GM23338 (cell line): ENCODE data around the gene OARD1. TPM values are rescaled to one million over a fixed set of nuclear protein-coding genes. Genes with fewer than 3 reads are reported as not detected.

Experiments used
- ATAC-seq: fragments of 200-7000 bp; cut with Tn5 transposase; 3 replicates; pipeline ENCODE4 v1.9.1; 2020
- DNase-seq: peaks from one replicate; pipeline ENCODE4 v3.0.0-alpha.2; 2015; ENCODE audit warnings: low spot score
- H2AFZ ChIP-seq: fragments of 200-600 bp; sonication (generic); 2 replicates; pipeline ENCODE4 v1.8.0; 2016; ENCODE audit warnings: antibody characterized with exemption, mild to moderate bottlenecking, moderate library complexity
- H3F3A ChIP-seq: fragments of 200-600 bp; sonication (generic); replicated peaks from 2 replicates; pipeline ENCODE4 v1.8.0; 2017; ENCODE audit warnings: antibody characterized with exemption, mixed run types, low read depth
- H3K27ac ChIP-seq: fragments of 200-600 bp; sonication (generic); 2 replicates; pipeline ENCODE4 v1.6.1; 2016; ENCODE audit warnings: low read depth
- H3K27me3 ChIP-seq: fragments of 200-600 bp; sonication (generic); 2 replicates; pipeline ENCODE4 v1.8.0; 2016; ENCODE audit warnings: mild to moderate bottlenecking, mixed run types, moderate library complexity; ENCODE audit not compliant: insufficient read depth
- H3K36me3 ChIP-seq: fragments of 200-600 bp; sonication (generic); 2 replicates; pipeline ENCODE4 v1.8.0; 2016; ENCODE audit warnings: mild to moderate bottlenecking; ENCODE audit not compliant: insufficient read depth
- H3K4me1 ChIP-seq: fragments of 200-600 bp; sonication (generic); 2 replicates; pipeline ENCODE4 v1.8.0; 2016; ENCODE audit warnings: mild to moderate bottlenecking, moderate library complexity; ENCODE audit not compliant: insufficient read depth
- H3K4me2 ChIP-seq: fragments of 200-600 bp; sonication (generic); 2 replicates; pipeline ENCODE4 v1.7.1; 2017; ENCODE audit warnings: mixed run types
- H3K4me3 ChIP-seq: fragments of 200-600 bp; sonication (generic); 2 replicates; pipeline ENCODE4 v1.6.1; 2016; ENCODE audit warnings: mixed run types
- H3K79me2 ChIP-seq: fragments of 200-600 bp; sonication (generic); replicated peaks from 2 replicates; pipeline ENCODE4 v1.8.0; 2017; ENCODE audit warnings: mild to moderate bottlenecking; ENCODE audit not compliant: insufficient read depth
- H3K9me2 ChIP-seq: fragments of 200-600 bp; sonication (generic); 2 replicates; pipeline ENCODE4 v1.8.0; 2017; ENCODE audit not compliant: insufficient read depth
- H4K20me1 ChIP-seq: fragments of 200-600 bp; sonication (generic); replicated peaks from 2 replicates; pipeline ENCODE4 v1.8.0; 2017; ENCODE audit warnings: mild to moderate bottlenecking; ENCODE audit not compliant: insufficient read depth
- H3K27ac Mint-ChIP-seq: 2 replicates; pipeline ENCODE4 v1.8.0; 2020; ENCODE audit warnings: inconsistent platforms, mild to moderate bottlenecking, moderate library complexity, mixed read lengths
- H3K27me3 Mint-ChIP-seq: 3 replicates; pipeline ENCODE4 v1.8.0; 2022; ENCODE audit warnings: low read depth, mild to moderate bottlenecking, moderate library complexity, mixed read lengths, inconsistent platforms; ENCODE audit not compliant: insufficient read depth, poor library complexity
- H3K36me3 Mint-ChIP-seq: 3 replicates; pipeline ENCODE4 v1.8.0; 2021; ENCODE audit warnings: low read depth, mild to moderate bottlenecking, inconsistent platforms, moderate library complexity, mixed read lengths
- H3K4me1 Mint-ChIP-seq: 3 replicates; pipeline ENCODE4 v1.8.0; 2020; ENCODE audit warnings: mild to moderate bottlenecking, inconsistent platforms, mixed read lengths
- H3K4me3 Mint-ChIP-seq: 3 replicates; pipeline ENCODE4 v1.8.0; 2021; ENCODE audit warnings: moderate library complexity, mild to moderate bottlenecking, inconsistent platforms, mixed read lengths
- H3K9me3 Mint-ChIP-seq: 3 replicates; pipeline ENCODE4 v1.8.0; 2020; ENCODE audit warnings: moderate library complexity, mild to moderate bottlenecking, inconsistent platforms, mixed read lengths
- EZH2 ChIP-seq: fragments of 200-600 bp; sonication (generic); IDR thresholded peaks from one replicate; pipeline ENCODE4 v1.8.0; 2017; ENCODE audit warnings: antibody characterized with exemption, mild to moderate bottlenecking, low read depth; ENCODE audit not compliant: unreplicated experiment
- POLR2AphosphoS5 ChIP-seq: IDR thresholded peaks from 2 replicates; pipeline ENCODE4 v1.6.1; 2016; ENCODE audit warnings: antibody characterized with exemption, low read depth
- polyA plus RNA-seq: library from polyadenylated mRNA; unstranded; fragments of >200 nt; fragmentation: Nextera tagmentation; extraction: Ambion mirVana; gene quantifications from 2 replicates; pipeline ENCODE4 v1.2.1, GENCODE V29; 2016
- total RNA-seq: library from RNA; depleted of rRNA; stranded (reverse); fragments of >200 nt; shearing (Covaris generic); gene quantifications from 2 replicates; pipeline ENCODE4 v1.2.3, GENCODE V29; 2014
- TF ChIP-seq, protein P1 (sequence below): fragments of 250-450 bp; sonication (Bioruptor Pico); IDR thresholded peaks from 2 replicates; pipeline ENCODE4 v1.5.0; 2020; ENCODE audit warnings: mild to moderate bottlenecking, moderate library complexity
- TF ChIP-seq, protein P2 (sequence below), 2 experiments: fragments of 200-600 bp in 1 of 2; sonication (generic) in 1 of 2; conservative IDR thresholded peaks; 2 replicates each; pipeline versions ENCODE4 v1.5.1 to v1.6.1; 2016 to 2017; ENCODE audit warnings: antibody characterized with exemption in 2 of 2, low read depth in 2 of 2, mild to moderate bottlenecking in 2 of 2, moderate library complexity in 1 of 2

OARD1 gene
- total and polyA plus RNA-seq, 2 experiments from 2014 or later = 25.9 to 60.8 TPM

DNA sequence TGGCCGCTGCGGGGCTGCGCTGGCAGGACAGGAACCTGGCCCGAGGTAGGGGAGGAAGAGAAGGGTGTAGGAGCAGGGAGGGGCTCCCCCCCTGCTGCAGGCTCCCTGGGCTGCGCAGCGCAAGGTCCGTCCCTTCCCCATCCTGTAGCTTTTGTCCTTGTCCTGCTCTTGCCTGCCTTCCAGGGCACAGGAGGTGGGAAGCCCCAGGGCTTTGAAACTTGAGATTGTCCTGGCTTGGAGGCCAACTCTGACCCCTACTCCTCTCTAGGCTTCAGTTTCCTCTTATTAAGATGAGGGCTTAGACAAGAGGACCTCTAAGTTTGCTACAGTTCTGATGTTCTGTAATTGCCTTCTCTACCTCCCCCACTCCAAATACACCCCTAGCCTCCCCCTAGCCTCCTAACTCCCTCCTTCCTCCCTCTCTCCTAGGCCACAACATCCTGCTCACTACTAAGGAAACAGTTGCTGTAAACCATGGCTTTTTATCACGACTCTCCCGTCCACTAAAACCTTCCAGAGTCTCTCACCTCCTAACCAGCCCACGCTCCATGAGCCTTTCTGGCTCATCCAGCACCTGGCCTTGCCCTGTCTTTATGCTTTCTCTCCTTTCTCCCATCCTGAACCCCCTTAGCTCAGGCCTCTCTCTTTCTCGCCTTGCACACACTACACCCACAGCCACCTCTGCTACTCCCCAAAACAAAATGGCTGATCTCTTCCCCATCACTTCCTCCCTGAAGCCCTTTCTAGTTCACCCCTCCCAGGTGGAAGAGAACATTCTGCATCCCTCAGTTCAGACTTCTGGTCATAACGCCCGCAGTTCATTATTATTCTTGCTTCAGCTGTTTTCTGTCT is 43.4 kb downstream of the OARD1 start:
- H3K36me3 ChIP-seq = no peaks in the 10 kb centered on the region
- ATAC-seq (peak; percentile 51), DNase-seq (no peak)
- no peaks in the 10 kb centered on the region; the same call in 1 of the 2 replicates for H3K27me3 ChIP-seq
- no peaks in the 10 kb centered on the region for H3F3A ChIP-seq
- Mint-ChIP-seq H3K4me1 (peaks cover 15% of the 10 kb centered on the region), H3K27me3 (peaks cover 15% of the 10 kb centered on the region), H3K27ac (peak overlapping the region; percentile 52; the same call in 1 of the 2 replicates), H3K9me3 (no peaks in the 10 kb centered on the region), H3K36me3 (no peaks in the 10 kb centered on the region; the same call in 2 of the 3 replicates), H3K4me3 (peak overlapping the region; percentile 71)
- H3K4me1 ChIP-seq = peaks cover 19% of the 10 kb centered on the region
- TF ChIP-seq, protein P1, sequence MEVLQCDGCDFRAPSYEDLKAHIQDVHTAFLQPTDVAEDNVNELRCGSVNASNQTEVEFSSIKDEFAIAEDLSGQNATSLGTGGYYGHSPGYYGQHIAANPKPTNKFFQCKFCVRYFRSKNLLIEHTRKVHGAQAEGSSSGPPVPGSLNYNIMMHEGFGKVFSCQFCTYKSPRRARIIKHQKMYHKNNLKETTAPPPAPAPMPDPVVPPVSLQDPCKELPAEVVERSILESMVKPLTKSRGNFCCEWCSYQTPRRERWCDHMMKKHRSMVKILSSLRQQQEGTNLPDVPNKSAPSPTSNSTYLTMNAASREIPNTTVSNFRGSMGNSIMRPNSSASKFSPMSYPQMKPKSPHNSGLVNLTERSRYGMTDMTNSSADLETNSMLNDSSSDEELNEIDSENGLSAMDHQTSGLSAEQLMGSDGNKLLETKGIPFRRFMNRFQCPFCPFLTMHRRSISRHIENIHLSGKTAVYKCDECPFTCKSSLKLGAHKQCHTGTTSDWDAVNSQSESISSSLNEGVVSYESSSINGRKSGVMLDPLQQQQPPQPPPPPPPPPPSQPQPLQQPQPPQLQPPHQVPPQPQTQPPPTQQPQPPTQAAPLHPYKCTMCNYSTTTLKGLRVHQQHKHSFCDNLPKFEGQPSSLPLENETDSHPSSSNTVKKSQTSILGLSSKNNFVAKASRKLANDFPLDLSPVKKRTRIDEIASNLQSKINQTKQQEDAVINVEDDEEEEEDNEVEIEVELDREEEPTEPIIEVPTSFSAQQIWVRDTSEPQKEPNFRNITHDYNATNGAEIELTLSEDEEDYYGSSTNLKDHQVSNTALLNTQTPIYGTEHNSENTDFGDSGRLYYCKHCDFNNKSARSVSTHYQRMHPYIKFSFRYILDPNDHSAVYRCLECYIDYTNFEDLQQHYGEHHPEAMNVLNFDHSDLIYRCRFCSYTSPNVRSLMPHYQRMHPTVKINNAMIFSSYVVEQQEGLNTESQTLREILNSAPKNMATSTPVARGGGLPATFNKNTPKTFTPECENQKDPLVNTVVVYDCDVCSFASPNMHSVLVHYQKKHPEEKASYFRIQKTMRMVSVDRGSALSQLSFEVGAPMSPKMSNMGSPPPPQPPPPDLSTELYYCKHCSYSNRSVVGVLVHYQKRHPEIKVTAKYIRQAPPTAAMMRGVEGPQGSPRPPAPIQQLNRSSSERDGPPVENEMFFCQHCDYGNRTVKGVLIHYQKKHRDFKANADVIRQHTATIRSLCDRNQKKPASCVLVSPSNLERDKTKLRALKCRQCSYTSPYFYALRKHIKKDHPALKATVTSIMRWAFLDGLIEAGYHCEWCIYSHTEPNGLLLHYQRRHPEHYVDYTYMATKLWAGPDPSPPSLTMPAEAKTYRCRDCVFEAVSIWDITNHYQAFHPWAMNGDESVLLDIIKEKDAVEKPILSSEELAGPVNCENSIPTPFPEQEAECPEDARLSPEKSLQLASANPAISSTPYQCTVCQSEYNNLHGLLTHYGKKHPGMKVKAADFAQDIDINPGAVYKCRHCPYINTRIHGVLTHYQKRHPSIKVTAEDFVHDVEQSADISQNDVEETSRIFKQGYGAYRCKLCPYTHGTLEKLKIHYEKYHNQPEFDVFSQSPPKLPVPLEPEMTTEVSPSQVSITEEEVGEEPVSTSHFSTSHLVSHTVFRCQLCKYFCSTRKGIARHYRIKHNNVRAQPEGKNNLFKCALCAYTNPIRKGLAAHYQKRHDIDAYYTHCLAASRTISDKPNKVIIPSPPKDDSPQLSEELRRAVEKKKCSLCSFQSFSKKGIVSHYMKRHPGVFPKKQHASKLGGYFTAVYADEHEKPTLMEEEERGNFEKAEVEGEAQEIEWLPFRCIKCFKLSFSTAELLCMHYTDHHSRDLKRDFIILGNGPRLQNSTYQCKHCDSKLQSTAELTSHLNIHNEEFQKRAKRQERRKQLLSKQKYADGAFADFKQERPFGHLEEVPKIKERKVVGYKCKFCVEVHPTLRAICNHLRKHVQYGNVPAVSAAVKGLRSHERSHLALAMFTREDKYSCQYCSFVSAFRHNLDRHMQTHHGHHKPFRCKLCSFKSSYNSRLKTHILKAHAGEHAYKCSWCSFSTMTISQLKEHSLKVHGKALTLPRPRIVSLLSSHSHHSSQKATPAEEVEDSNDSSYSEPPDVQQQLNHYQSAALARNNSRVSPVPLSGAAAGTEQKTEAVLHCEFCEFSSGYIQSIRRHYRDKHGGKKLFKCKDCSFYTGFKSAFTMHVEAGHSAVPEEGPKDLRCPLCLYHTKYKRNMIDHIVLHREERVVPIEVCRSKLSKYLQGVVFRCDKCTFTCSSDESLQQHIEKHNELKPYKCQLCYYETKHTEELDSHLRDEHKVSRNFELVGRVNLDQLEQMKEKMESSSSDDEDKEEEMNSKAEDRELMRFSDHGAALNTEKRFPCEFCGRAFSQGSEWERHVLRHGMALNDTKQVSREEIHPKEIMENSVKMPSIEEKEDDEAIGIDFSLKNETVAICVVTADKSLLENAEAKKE (CRISPR knock-in tag) = no peak
- no peak; the same call in 1 of the 2 replicates for TF ChIP-seq POLR2AphosphoS5
- TF ChIP-seq EZH2 = no peak
- TF ChIP-seq, protein P2, sequence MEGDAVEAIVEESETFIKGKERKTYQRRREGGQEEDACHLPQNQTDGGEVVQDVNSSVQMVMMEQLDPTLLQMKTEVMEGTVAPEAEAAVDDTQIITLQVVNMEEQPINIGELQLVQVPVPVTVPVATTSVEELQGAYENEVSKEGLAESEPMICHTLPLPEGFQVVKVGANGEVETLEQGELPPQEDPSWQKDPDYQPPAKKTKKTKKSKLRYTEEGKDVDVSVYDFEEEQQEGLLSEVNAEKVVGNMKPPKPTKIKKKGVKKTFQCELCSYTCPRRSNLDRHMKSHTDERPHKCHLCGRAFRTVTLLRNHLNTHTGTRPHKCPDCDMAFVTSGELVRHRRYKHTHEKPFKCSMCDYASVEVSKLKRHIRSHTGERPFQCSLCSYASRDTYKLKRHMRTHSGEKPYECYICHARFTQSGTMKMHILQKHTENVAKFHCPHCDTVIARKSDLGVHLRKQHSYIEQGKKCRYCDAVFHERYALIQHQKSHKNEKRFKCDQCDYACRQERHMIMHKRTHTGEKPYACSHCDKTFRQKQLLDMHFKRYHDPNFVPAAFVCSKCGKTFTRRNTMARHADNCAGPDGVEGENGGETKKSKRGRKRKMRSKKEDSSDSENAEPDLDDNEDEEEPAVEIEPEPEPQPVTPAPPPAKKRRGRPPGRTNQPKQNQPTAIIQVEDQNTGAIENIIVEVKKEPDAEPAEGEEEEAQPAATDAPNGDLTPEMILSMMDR (conservative IDR thresholded peaks at IDR 0.05; ENCODE audit: low read depth in 2 of 2) = no peak
- no peaks in the 10 kb centered on the region for H3K9me2 ChIP-seq
- H2AFZ ChIP-seq = peak overlapping the region; percentile 88
- peak overlapping the region; percentile 83 for H3K4me2 ChIP-seq
- peak overlapping the region; percentile 36; the same call in 1 of the 2 replicates for H3K27ac ChIP-seq
- H3K79me2 ChIP-seq = no peaks in the 10 kb centered on the region
- no peaks in the 10 kb centered on the region for H4K20me1 ChIP-seq
- H3K4me3 ChIP-seq = peak overlapping the region; percentile 58
